HCT116 (cell line): ENCODE measurements around the gene CPNE9. TPM values are rescaled to one million over a fixed set of nuclear protein-coding genes. Genes with fewer than 3 reads are reported as not detected.

ENCODE experiments used
- ATAC-seq: fragments of 200-7000 bp; cut with Tn5 transposase; 2 replicates; pipeline ENCODE4 v1.9.1; 2020; ENCODE audit warnings: mild to moderate bottlenecking, moderate library complexity
- BruUV-seq: library from RNA; stranded (reverse); fragments of 400-500 nt; replicated peaks from 2 replicates; lab custom pipeline; 2021; lab: Mats Ljungman, UMichigan
- CTCF ChIA-PET: fragments of 300-600 bp; sonication (Branson Sonifier 250); formaldehyde crosslinking; loops from one replicate; lab custom pipeline; 2021; ENCODE audit warnings: antibody characterized with exemption; lab: Charles Lee
- POLR2A ChIA-PET: fragments of 300-600, 350-600 bp; sonication (Branson Sonifier 250); formaldehyde crosslinking; loops from one replicate; lab custom pipeline; 2021; ENCODE audit warnings: antibody characterized with exemption; lab: Charles Lee
- RAD21 ChIA-PET, 2 experiments: fragments of 300-600 bp; sonication (Branson Sonifier 250); formaldehyde crosslinking; loops; one replicate each; lab custom pipeline; 2023; ENCODE audit warnings: low total read pairs in 2 of 2; ENCODE audit not compliant: uncharacterized antibody in 2 of 2, unreplicated experiment in 2 of 2, low non-redundant PET in 1 of 2; lab: Charles Lee
- DNase-seq: peaks from one replicate; pipeline ENCODE4 v3.0.0-alpha.2; 2010; ENCODE audit warnings: low read depth, low spot score
- H2AFZ ChIP-seq: fragments of 200-600 bp; shearing (Covaris generic), sonication (generic); 2 replicates; pipeline ENCODE4 v1.6.1; 2017; ENCODE audit warnings: low read depth, mixed run types, mixed read lengths, antibody characterized with exemption, low read length; ENCODE audit not compliant: poor library complexity, severe bottlenecking
- H3K27ac ChIP-seq: 2 replicates; pipeline ENCODE4 v1.5.1; 2012; ENCODE audit warnings: low read depth, low read length
- H3K27me3 ChIP-seq: fragments of 200-600 bp; sonication (generic); 2 replicates; pipeline ENCODE4 v1.6.1; 2016; ENCODE audit warnings: mixed run types, low read length, mixed read lengths; ENCODE audit not compliant: insufficient read depth
- H3K36me3 ChIP-seq, 2 experiments: fragments of 200-500 bp in 1 of 2; fragments of 200-600 bp in 1 of 2; sonication (Bioruptor generic) in 1 of 2; sonication (generic) in 1 of 2; 2 replicates each; pipeline versions ENCODE4 v1.5.1 to v1.6.1; 2014 to 2016; ENCODE audit warnings: low read length in 2 of 2, inconsistent platforms in 1 of 2, mixed read lengths in 1 of 2, mixed run types in 1 of 2; ENCODE audit not compliant: insufficient read depth in 2 of 2, control insufficient read depth in 1 of 2
- H3K4me1 ChIP-seq, 2 experiments: fragments of 200-600 bp in 1 of 2; sonication (generic) in 1 of 2; 2 replicates each; pipeline versions ENCODE4 v1.5.1 to v1.6.1; 2012 to 2017; ENCODE audit warnings: low read length in 2 of 2, inconsistent platforms in 1 of 2, mild to moderate bottlenecking in 1 of 2, mixed read lengths in 1 of 2, mixed run types in 1 of 2, moderate library complexity in 1 of 2; ENCODE audit not compliant: insufficient read depth in 2 of 2, control insufficient read depth in 1 of 2
- H3K4me2 ChIP-seq: fragments of 200-600 bp; sonication (generic); 2 replicates; pipeline ENCODE4 v1.6.1; 2017; ENCODE audit warnings: mixed run types, low read length, mixed read lengths
- H3K4me3 ChIP-seq, 2 experiments: fragments of 200-600 bp in 1 of 2; sonication (generic) in 1 of 2; replicated peaks in 1 of 2; 2 replicates each; pipeline ENCODE4 v1.5.1; 2011 to 2016; ENCODE audit warnings: low read length in 2 of 2, control low read depth in 1 of 2, low read depth in 1 of 2, mild to moderate bottlenecking in 1 of 2, mixed read lengths in 1 of 2, mixed run types in 1 of 2
- H3K79me2 ChIP-seq: fragments of 200-600 bp; sonication (generic); 2 replicates; pipeline ENCODE4 v1.6.1; 2017; ENCODE audit warnings: mild to moderate bottlenecking, mixed run types, low read length, moderate library complexity, mixed read lengths; ENCODE audit not compliant: insufficient read depth
- H3K9ac ChIP-seq: fragments of 200-600 bp; sonication (generic); 2 replicates; pipeline ENCODE4 v1.6.1; 2016; ENCODE audit warnings: low read length, mixed read lengths
- H3K9me2 ChIP-seq: fragments of 200-600 bp; sonication (generic), shearing (Covaris generic); 2 replicates; pipeline ENCODE4 v1.6.1; 2017; ENCODE audit warnings: mixed run types, mild to moderate bottlenecking, moderate library complexity; ENCODE audit not compliant: insufficient read depth
- H3K9me3 ChIP-seq, 2 experiments: fragments of 200-500 bp in 1 of 2; fragments of 200-600 bp in 1 of 2; sonication (Bioruptor generic) in 1 of 2; sonication (generic) in 1 of 2; 2 replicates each; pipeline ENCODE4 v1.6.1; 2014 to 2017; ENCODE audit warnings: low read length in 2 of 2, mixed read lengths in 2 of 2, inconsistent platforms in 1 of 2, low read depth in 1 of 2, mild to moderate bottlenecking in 1 of 2, mixed run types in 1 of 2, moderate library complexity in 1 of 2; ENCODE audit not compliant: control insufficient read depth in 1 of 2, insufficient read depth in 1 of 2
- H4K20me1 ChIP-seq: fragments of 200-600 bp; sonication (generic), shearing (Covaris generic); 2 replicates; pipeline ENCODE4 v1.6.1; 2017; ENCODE audit warnings: mixed run types, mild to moderate bottlenecking, moderate library complexity; ENCODE audit not compliant: insufficient read depth
- CBX3 ChIP-seq: IDR thresholded peaks from 2 replicates; pipeline ENCODE4 v1.6.1; 2012; ENCODE audit warnings: low read depth
- CEBPB ChIP-seq: IDR thresholded peaks from 2 replicates; pipeline ENCODE4 v1.6.1; 2012; ENCODE audit warnings: low read depth
- EGR1 ChIP-seq: IDR thresholded peaks from 2 replicates; pipeline ENCODE4 v1.6.1; 2012; ENCODE audit warnings: low read depth
- ELF1 ChIP-seq: IDR thresholded peaks from 2 replicates; pipeline ENCODE4 v1.6.1; 2012; ENCODE audit warnings: low read depth, borderline replicate concordance
- EZH2 ChIP-seq: fragments of 200-600 bp; sonication (generic); IDR thresholded peaks from 2 replicates; pipeline ENCODE4 v1.6.1; 2017; ENCODE audit warnings: antibody characterized with exemption, mixed run types
- EZH2phosphoT487 ChIP-seq: fragments of 200-600 bp; IDR thresholded peaks from 2 replicates; pipeline ENCODE4 v1.6.1; 2018; ENCODE audit warnings: antibody characterized with exemption, borderline replicate concordance
- FOSL1 ChIP-seq: IDR thresholded peaks from 2 replicates; pipeline ENCODE4 v1.6.1; 2012; ENCODE audit warnings: low read depth
- JUND ChIP-seq: IDR thresholded peaks from 2 replicates; pipeline ENCODE4 v1.6.1; 2012
- POLR2A ChIP-seq: IDR thresholded peaks from 2 replicates; pipeline ENCODE4 v1.7.0; 2011; ENCODE audit warnings: borderline replicate concordance; ENCODE audit not compliant: insufficient read depth, insufficient read length; ENCODE audit errors: extremely low read depth
- POLR2AphosphoS5 ChIP-seq: IDR thresholded peaks from 2 replicates; pipeline ENCODE4 v1.6.1; 2011; ENCODE audit warnings: mild to moderate bottlenecking, low read depth, low read length, moderate library complexity
- RAD21 ChIP-seq: IDR thresholded peaks from 2 replicates; pipeline ENCODE4 v1.6.1; 2012; ENCODE audit warnings: low read depth, mild to moderate bottlenecking
- SP1 ChIP-seq: IDR thresholded peaks from 2 replicates; pipeline ENCODE4 v1.6.1; 2012; ENCODE audit warnings: low read depth
- SRF ChIP-seq: IDR thresholded peaks from 2 replicates; pipeline ENCODE4 v1.6.1; 2012; ENCODE audit warnings: low read depth
- TCF7L2 ChIP-seq: IDR thresholded peaks from 2 replicates; pipeline ENCODE4 v1.7.0; 2011; ENCODE audit warnings: borderline replicate concordance, inconsistent platforms; ENCODE audit not compliant: insufficient read depth, insufficient read length; ENCODE audit errors: extremely low read depth
- YY1 ChIP-seq: IDR thresholded peaks from 2 replicates; pipeline ENCODE4 v1.6.1; 2011; ENCODE audit warnings: low read length, low read depth, moderate library complexity, mild to moderate bottlenecking; ENCODE audit not compliant: insufficient replicate concordance; ENCODE audit errors: extremely low read depth
- ZFX ChIP-seq: fragments of 450-650 bp; IDR thresholded peaks from 2 replicates; pipeline ENCODE4 v1.6.1; 2017
- ZNF274 ChIP-seq: fragments of 200-500 bp; sonication (Bioruptor generic); IDR thresholded peaks from 2 replicates; pipeline ENCODE4 v1.6.1; 2014; ENCODE audit warnings: mild to moderate bottlenecking, low read depth, low read length, inconsistent platforms
- intact Hi-C: fragments of 100-400 bp; cut with micrococcal nuclease; formaldehyde crosslinking; loops from 2 replicates; pipeline ENCODE4 v1.10.0; 2022
- total RNA-seq: library from RNA; stranded (reverse); gene quantifications from one replicate; pipeline ENCODE4 v1.2.1, GENCODE V29; 2021; ENCODE audit not compliant: unreplicated experiment
- TF ChIP-seq, protein P1 (sequence below), 3 experiments: fragments of 200-600 bp in 1 of 3; sonication (generic) in 1 of 3; IDR thresholded peaks in 2 of 3; conservative IDR thresholded peaks in 1 of 3; 2 replicates each; pipeline ENCODE4 v1.5.1; 2012 to 2017; ENCODE audit warnings: low read depth in 2 of 3, low read length in 2 of 3, antibody characterized with exemption in 1 of 3, borderline replicate concordance in 1 of 3, control low read depth in 1 of 3, mild to moderate bottlenecking in 1 of 3, mixed read lengths in 1 of 3, mixed run types in 1 of 3, moderate library complexity in 1 of 3; ENCODE audit not compliant: insufficient read depth in 1 of 3
- TF ChIP-seq, protein P2 (sequence below): IDR thresholded peaks from 2 replicates; pipeline ENCODE4 v1.6.1; 2012; ENCODE audit warnings: low read depth
- TF ChIP-seq, protein P3 (sequence below): IDR thresholded peaks from 2 replicates; pipeline ENCODE4 v1.6.1; 2012
- TF ChIP-seq, protein P4 (sequence below): IDR thresholded peaks from 2 replicates; pipeline ENCODE4 v1.6.1; 2012

The CPNE9 gene
- total RNA-seq, 1 experiment from 2014 or later: 0.98 TPM

DNA sequence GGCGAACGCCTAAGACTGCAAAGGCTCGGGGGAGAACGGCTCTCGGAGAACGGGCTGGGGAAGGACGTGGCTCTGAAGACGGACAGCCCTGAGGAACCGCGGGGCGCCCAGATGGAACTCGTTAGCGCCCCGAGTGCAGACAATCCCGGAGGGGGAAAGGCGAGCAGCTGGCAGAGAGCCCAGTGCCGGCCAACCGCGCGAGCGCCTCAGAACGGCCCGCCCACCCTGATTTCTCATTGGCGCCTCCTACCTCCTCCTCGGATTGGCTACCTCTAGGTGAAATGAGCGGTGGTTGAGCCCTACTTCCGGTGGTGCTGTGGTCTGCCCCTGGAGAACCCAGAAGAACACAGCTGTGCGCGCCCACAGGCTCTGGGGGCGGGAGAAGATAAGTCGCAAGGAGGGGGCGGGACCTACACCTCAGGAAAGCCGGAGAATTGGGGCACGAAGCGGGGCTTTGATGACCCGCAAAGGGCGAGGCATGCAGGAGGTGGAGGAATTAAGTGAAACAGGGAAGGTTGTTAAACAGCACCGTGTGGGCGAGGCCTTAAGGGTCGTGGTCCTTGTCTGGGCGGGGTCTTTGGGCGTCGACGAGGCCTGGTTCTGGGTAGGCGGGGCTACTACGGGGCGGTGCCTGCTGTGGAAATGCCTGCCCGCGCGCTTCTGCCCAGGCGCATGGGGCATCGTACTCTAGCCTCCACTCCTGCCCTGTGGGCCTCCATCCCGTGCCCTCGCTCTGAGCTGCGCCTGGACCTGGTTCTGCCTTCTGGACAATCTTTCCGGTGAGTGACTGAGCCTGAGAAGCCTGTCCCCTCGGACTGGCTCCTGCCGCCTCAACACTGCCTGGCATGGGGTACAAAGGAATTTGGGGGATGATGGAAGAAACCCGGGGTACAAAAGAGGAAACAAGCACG is 46.3 kb downstream of the CPNE9 start, which contains the start of gene OGG1:
Gene OGG1 (plus strand): TSS at position 308 of the 911 bp plus-strand sequence. CDS start 335 bp downstream, at position 643.
- CTCF ChIA-PET: interaction anchor here (0.6 to 1.4 kb wide), 2 partner anchors 34 to 425 kb away, joined by 3 read pairs; no protein-coding TSS in a partner anchor
- Histone ChIP-seq H3K4me2 (peak within 1 kb of the TSS; percentile 99), H4K20me1 (no peaks in the 10 kb centered on the region), H2AFZ (peak within 1 kb of the TSS; percentile 2), H3K27ac (peak within 1 kb of the TSS; percentile 74), H3K27me3 (no peaks in the 10 kb centered on the region), H3K36me3 (peaks cover 28 to 40% of the 10 kb centered on the region in 2 experiments), H3K9me3 (no peaks in the 10 kb centered on the region), H3K9ac (peak within 1 kb of the TSS; percentile 78), H3K4me1 (peaks cover 8 to 18% of the 10 kb centered on the region in 2 experiments), H3K4me3 (peak within 1 kb of the TSS; percentile 73 to 82), H3K9me2 (no peaks in the 10 kb centered on the region), H3K79me2 (peaks cover 8% of the 10 kb centered on the region)
- RAD21 ChIA-PET: interaction anchor here in 1 of 2 experiments (1.2 kb wide), 1 partner anchor 34 kb away, joined by 3 read pairs; no protein-coding TSS in a partner anchor
- ATAC-seq (peak; percentile 95), DNase-seq (peak; percentile 96)
- POLR2A ChIA-PET: interaction anchor here (0.7 to 1.4 kb wide), 2 partner anchors 18 to 653 kb away, joined by 3 to 9 read pairs; partner anchors contain the start of gene BRPF1
- no TSS peak for BruUV-seq
- intact Hi-C loops: loop anchor here (1.0 kb wide), 1 partner anchor 19 kb away; the partner anchor contains the start of gene BRPF1
- TF ChIP-seq, protein P1, sequence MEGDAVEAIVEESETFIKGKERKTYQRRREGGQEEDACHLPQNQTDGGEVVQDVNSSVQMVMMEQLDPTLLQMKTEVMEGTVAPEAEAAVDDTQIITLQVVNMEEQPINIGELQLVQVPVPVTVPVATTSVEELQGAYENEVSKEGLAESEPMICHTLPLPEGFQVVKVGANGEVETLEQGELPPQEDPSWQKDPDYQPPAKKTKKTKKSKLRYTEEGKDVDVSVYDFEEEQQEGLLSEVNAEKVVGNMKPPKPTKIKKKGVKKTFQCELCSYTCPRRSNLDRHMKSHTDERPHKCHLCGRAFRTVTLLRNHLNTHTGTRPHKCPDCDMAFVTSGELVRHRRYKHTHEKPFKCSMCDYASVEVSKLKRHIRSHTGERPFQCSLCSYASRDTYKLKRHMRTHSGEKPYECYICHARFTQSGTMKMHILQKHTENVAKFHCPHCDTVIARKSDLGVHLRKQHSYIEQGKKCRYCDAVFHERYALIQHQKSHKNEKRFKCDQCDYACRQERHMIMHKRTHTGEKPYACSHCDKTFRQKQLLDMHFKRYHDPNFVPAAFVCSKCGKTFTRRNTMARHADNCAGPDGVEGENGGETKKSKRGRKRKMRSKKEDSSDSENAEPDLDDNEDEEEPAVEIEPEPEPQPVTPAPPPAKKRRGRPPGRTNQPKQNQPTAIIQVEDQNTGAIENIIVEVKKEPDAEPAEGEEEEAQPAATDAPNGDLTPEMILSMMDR (IDR thresholded peaks at IDR 0.05 in 2 of 3, conservative IDR thresholded peaks at IDR 0.05 in 1 of 3; ENCODE audit: borderline replicate concordance in 1 of 3, insufficient read depth in 1 of 3, low read depth in 2 of 3, low read length in 2 of 3): no peak
- TF ChIP-seq SRF (no peak), CEBPB (no peak), ZNF274 (no peak), CBX3 (no peak), ELF1 (no peak; the same call in 1 of the 2 replicates), TCF7L2 (peak; percentile 67), EZH2 (no peak), SP1 (peak; percentile 75), POLR2A (peak; percentile 45), RAD21 (no peak), EGR1 (peak; percentile 93), FOSL1 (no peak), JUND (no peak), EZH2phosphoT487 (no peak), POLR2AphosphoS5 (peak; percentile 91), ZFX (no peak; the same call in 1 of the 2 replicates), YY1 (no peak)
- TF ChIP-seq, protein P2, sequence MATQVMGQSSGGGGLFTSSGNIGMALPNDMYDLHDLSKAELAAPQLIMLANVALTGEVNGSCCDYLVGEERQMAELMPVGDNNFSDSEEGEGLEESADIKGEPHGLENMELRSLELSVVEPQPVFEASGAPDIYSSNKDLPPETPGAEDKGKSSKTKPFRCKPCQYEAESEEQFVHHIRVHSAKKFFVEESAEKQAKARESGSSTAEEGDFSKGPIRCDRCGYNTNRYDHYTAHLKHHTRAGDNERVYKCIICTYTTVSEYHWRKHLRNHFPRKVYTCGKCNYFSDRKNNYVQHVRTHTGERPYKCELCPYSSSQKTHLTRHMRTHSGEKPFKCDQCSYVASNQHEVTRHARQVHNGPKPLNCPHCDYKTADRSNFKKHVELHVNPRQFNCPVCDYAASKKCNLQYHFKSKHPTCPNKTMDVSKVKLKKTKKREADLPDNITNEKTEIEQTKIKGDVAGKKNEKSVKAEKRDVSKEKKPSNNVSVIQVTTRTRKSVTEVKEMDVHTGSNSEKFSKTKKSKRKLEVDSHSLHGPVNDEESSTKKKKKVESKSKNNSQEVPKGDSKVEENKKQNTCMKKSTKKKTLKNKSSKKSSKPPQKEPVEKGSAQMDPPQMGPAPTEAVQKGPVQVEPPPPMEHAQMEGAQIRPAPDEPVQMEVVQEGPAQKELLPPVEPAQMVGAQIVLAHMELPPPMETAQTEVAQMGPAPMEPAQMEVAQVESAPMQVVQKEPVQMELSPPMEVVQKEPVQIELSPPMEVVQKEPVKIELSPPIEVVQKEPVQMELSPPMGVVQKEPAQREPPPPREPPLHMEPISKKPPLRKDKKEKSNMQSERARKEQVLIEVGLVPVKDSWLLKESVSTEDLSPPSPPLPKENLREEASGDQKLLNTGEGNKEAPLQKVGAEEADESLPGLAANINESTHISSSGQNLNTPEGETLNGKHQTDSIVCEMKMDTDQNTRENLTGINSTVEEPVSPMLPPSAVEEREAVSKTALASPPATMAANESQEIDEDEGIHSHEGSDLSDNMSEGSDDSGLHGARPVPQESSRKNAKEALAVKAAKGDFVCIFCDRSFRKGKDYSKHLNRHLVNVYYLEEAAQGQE: no peak
- TF ChIP-seq, protein P3, sequence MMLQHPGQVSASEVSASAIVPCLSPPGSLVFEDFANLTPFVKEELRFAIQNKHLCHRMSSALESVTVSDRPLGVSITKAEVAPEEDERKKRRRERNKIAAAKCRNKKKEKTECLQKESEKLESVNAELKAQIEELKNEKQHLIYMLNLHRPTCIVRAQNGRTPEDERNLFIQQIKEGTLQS: no peak
- TF ChIP-seq, protein P4, sequence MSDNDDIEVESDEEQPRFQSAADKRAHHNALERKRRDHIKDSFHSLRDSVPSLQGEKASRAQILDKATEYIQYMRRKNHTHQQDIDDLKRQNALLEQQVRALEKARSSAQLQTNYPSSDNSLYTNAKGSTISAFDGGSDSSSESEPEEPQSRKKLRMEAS: peak; percentile 56; the same call in 1 of the 2 replicates
